GM12892 (cell line): ENCODE results near the gene ARHGAP24.

Experiments
- POLR2A ChIP-seq: IDR thresholded peaks from 2 replicates; pipeline ENCODE4 v1.6.1; 2011; ENCODE audit warnings: low read depth, low read length, control low read depth
- POLR2AphosphoS5 ChIP-seq: IDR thresholded peaks from 2 replicates; pipeline ENCODE4 v1.6.1; 2011; ENCODE audit warnings: low read depth, low read length, control low read depth

DNA sequence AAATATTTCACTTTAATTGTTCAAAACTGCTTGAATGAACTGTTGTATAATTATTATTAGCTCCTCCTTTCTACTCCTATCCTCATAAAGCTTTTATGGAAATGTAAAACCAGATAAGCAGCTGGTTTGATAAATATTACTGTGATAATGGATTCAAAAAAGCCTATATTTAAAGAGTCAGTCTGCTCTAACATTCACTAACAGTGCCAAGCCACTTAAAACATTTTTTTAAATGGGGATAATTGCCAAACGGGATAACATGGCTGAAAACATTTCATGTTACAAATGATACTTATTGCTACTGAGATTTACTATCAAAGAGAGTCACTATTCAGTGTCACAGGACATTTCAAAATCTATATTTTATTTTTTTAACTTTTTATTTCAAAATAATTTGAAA is 17.4 kb downstream of the ARHGAP24 start:
- TF ChIP-seq POLR2A = no peak
- no peak for TF ChIP-seq POLR2AphosphoS5
